ENCODE results near the gene CEMIP2.

CEMIP2 gene

GRCh38 chr9:71655778-71656177, 112.5 kb downstream of the CEMIP2 start:
- peaks cover 4% of the 10 kb centered on the region for H3K27me3 Mint-ChIP-seq

DNA sequence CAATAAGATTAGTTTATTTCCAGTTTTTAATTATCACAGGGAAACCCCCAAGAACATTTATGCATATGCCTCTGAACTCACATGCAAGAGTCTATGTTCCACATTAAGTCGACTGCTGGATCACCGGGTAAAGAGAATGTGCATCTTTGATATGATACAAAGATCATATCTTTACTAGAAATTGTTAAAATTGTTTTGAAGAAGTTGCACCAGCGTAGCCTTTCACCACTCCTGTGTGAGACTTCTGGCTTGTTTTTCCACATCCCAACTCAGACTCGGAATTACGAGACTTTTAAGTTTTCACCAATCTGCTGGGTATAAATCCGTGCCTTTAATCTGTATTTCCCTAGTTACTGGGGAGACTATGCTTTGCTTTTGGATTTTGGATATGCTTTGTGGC, 113.2 kb downstream of the CEMIP2 start:
- peaks cover 4% of the 10 kb centered on the region for H3K36me3 Mint-ChIP-seq (ENCODE audit: low read depth)
- no peaks in the 10 kb centered on the region for H3K4me1 Mint-ChIP-seq
- ATAC-seq (no peak), DNase-seq (no peak)
- no peak overlapping the region for H3K27ac Mint-ChIP-seq
- H3K27me3 Mint-ChIP-seq, result peaks cover 4% of the 10 kb centered on the region
- peaks cover 19% of the 10 kb centered on the region for H3K9me3 Mint-ChIP-seq
- H3K4me3 Mint-ChIP-seq, result no peak overlapping the region

More at GRCh38 chr9:71655778-71656177, 112.5 kb downstream of the CEMIP2 start:
- Mint-ChIP-seq H3K9me3 (peaks cover 19% of the 10 kb centered on the region), H3K4me1 (no peaks in the 10 kb centered on the region), H3K27ac (no peak overlapping the region), H3K36me3 (ENCODE audit: low read depth) (peaks cover 4% of the 10 kb centered on the region), H3K4me3 (no peak overlapping the region)
- no peak for ATAC-seq
- DNase-seq, result no peak

DNA sequence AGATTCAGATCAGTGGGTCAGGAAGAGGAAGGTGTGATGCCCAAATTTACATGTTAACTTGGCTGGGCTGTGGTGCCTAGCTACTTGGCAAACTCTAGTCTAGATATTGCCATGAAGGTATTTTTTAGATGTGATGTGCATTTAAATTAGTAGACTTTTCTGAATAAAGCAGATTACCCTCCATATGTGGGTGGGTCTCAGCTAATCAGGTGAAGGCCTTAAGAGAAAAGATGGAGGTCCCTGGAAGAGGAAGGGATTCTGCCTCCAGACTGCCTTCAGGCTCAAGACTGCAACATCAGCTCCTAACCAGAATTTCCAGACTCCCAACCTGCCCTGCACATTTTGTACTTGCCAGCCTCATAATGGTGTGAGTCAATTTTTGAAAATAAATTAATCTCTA, 115.8 kb downstream of the CEMIP2 start:
- ATAC-seq (no peak), DNase-seq (no peak)
- H3K4me1 Mint-ChIP-seq, result peaks cover 1% of the 10 kb centered on the region
- no peaks in the 10 kb centered on the region for H3K36me3 Mint-ChIP-seq (ENCODE audit: low read depth)
- no peaks in the 10 kb centered on the region for H3K27me3 Mint-ChIP-seq
- peaks cover 10% of the 10 kb centered on the region for H3K9me3 Mint-ChIP-seq
- no peak overlapping the region for H3K27ac Mint-ChIP-seq
- no peak overlapping the region for H3K4me3 Mint-ChIP-seq

GRCh38 chr9:71648453-71648852, 119.9 kb downstream of the CEMIP2 start:
- DNase-seq (no peak), ATAC-seq (no peak)
- H3K4me3 Mint-ChIP-seq, result no peak overlapping the region
- H3K4me1 Mint-ChIP-seq, result peaks cover 8% of the 10 kb centered on the region
- H3K36me3 Mint-ChIP-seq (ENCODE audit: low read depth), result no peaks in the 10 kb centered on the region
- no peaks in the 10 kb centered on the region for H3K27me3 Mint-ChIP-seq
- no peak overlapping the region for H3K27ac Mint-ChIP-seq
- no peaks in the 10 kb centered on the region for H3K9me3 Mint-ChIP-seq

- peaks cover 8% of the 10 kb centered on the region for H3K4me1 Mint-ChIP-seq
- peak; percentile 6 for DNase-seq
- ATAC-seq, result no peak
- no peak overlapping the region for H3K27ac Mint-ChIP-seq
- no peaks in the 10 kb centered on the region for H3K9me3 Mint-ChIP-seq
- H3K27me3 Mint-ChIP-seq, result no peaks in the 10 kb centered on the region
- peak overlapping the region; percentile 51 for H3K4me3 Mint-ChIP-seq
- no peaks in the 10 kb centered on the region for H3K36me3 Mint-ChIP-seq (ENCODE audit: low read depth)
Measured at GRCh38 chr9:71647094-71647591, 121.2 kb downstream of the CEMIP2 start.

GRCh38 chr9:71646131-71646530, 122.2 kb downstream of the CEMIP2 start:
- DNase-seq (no peak), ATAC-seq (no peak)
- Mint-ChIP-seq H3K27ac (no peak overlapping the region), H3K4me3 (no peak overlapping the region), H3K9me3 (no peaks in the 10 kb centered on the region), H3K36me3 (ENCODE audit: low read depth) (no peaks in the 10 kb centered on the region), H3K4me1 (peaks cover 8% of the 10 kb centered on the region), H3K27me3 (no peaks in the 10 kb centered on the region)

- Mint-ChIP-seq H3K36me3 (ENCODE audit: low read depth) (no peaks in the 10 kb centered on the region), H3K9me3 (no peaks in the 10 kb centered on the region), H3K4me1 (peaks cover 10% of the 10 kb centered on the region), H3K4me3 (no peak overlapping the region), H3K27me3 (no peaks in the 10 kb centered on the region), H3K27ac (no peak overlapping the region)
- no peak for DNase-seq
- ATAC-seq, result no peak
Measured at GRCh38 chr9:71644819-71645362, 123.4 kb downstream of the CEMIP2 start.

GRCh38 chr9:71643330-71643729, 125.0 kb downstream of the CEMIP2 start:
- Mint-ChIP-seq H3K27ac (no peak overlapping the region), H3K36me3 (ENCODE audit: low read depth) (no peaks in the 10 kb centered on the region), H3K4me3 (no peak overlapping the region), H3K4me1 (peaks cover 22% of the 10 kb centered on the region), H3K27me3 (no peaks in the 10 kb centered on the region), H3K9me3 (no peaks in the 10 kb centered on the region)
- no peak for DNase-seq
- ATAC-seq, result no peak

- H3K4me3 Mint-ChIP-seq, result no peak overlapping the region
- no peaks in the 10 kb centered on the region for H3K27me3 Mint-ChIP-seq
- H3K36me3 Mint-ChIP-seq (ENCODE audit: low read depth), result no peaks in the 10 kb centered on the region
- DNase-seq (no peak), ATAC-seq (no peak)
- H3K9me3 Mint-ChIP-seq, result no peaks in the 10 kb centered on the region
- peaks cover 17% of the 10 kb centered on the region for H3K4me1 Mint-ChIP-seq
- H3K27ac Mint-ChIP-seq, result no peak overlapping the region
Measured at GRCh38 chr9:71642056-71642455, 126.3 kb downstream of the CEMIP2 start.

GRCh38 chr9:71638627-71639026, 129.7 kb downstream of the CEMIP2 start:
- no peak for ATAC-seq

DNA sequence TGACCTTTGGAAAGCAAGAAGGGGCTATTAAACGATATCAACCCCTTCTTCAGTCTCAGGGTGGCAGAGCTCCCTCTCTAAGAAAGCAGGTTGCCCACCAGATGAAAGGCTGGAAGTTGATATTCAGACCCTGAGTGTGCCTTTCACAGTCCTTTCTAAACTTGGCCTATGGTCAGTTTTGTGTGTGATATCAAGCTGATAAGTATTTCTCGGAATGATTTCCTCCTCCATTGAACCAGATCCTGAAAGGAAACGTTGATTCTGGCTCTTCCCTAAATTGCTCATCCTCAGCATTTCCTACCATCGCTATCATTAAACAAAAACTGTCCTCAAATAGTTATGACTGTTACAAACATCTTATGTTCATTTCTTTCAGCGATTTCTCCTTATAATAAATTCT, 130.4 kb downstream of the CEMIP2 start:
- Mint-ChIP-seq H3K27ac (no peak overlapping the region), H3K27me3 (no peaks in the 10 kb centered on the region), H3K9me3 (no peaks in the 10 kb centered on the region), H3K4me1 (peaks cover 14% of the 10 kb centered on the region), H3K4me3 (no peak overlapping the region), H3K36me3 (ENCODE audit: low read depth) (no peaks in the 10 kb centered on the region)
- ATAC-seq, result no peak
- DNase-seq, result no peak

More at GRCh38 chr9:71638627-71639026, 129.7 kb downstream of the CEMIP2 start:
- H3K4me3 Mint-ChIP-seq, result peak overlapping the region; percentile 34
- DNase-seq, result peak; percentile 3
- H3K27ac Mint-ChIP-seq, result peak overlapping the region; percentile 79
- H3K9me3 Mint-ChIP-seq, result no peaks in the 10 kb centered on the region
- H3K27me3 Mint-ChIP-seq, result no peaks in the 10 kb centered on the region
- no peaks in the 10 kb centered on the region for H3K36me3 Mint-ChIP-seq (ENCODE audit: low read depth)
- peaks cover 14% of the 10 kb centered on the region for H3K4me1 Mint-ChIP-seq

- DNase-seq (no peak), ATAC-seq (no peak)
- H3K4me3 Mint-ChIP-seq, result no peak overlapping the region
- no peaks in the 10 kb centered on the region for H3K27me3 Mint-ChIP-seq
- H3K9me3 Mint-ChIP-seq, result no peaks in the 10 kb centered on the region
- H3K36me3 Mint-ChIP-seq (ENCODE audit: low read depth), result no peaks in the 10 kb centered on the region
- peaks cover 14% of the 10 kb centered on the region for H3K4me1 Mint-ChIP-seq
- no peak overlapping the region for H3K27ac Mint-ChIP-seq
Measured at GRCh38 chr9:71637375-71637774, 130.9 kb downstream of the CEMIP2 start.

GRCh38 chr9:71636143-71636839, 132.0 kb downstream of the CEMIP2 start:
- no peak for ATAC-seq
- Mint-ChIP-seq H3K4me3 (no peak overlapping the region), H3K36me3 (ENCODE audit: low read depth) (no peaks in the 10 kb centered on the region), H3K27ac (no peak overlapping the region), H3K4me1 (peaks cover 14% of the 10 kb centered on the region), H3K9me3 (no peaks in the 10 kb centered on the region), H3K27me3 (no peaks in the 10 kb centered on the region)
- no peak for DNase-seq

DNA sequence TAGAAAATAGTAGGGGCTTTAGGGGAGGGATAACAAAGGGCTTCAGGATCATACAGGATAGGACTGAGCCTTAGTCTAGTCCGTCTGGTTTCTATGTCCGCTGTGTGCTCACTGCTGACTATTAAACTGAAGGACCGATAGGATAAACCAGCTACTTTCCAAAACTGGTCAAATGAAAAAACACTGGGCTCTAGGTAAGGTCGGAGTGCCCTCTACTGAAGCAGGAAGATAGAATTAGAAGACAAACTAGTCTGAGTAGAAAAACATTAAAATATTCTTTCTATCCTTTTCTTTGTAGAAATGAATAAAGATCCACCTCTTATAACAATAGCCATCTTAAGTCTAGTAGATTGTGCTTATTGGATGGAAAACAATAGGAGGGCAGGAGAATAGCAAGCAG, 133.6 kb downstream of the CEMIP2 start:
- Mint-ChIP-seq H3K4me1 (peaks cover 12% of the 10 kb centered on the region), H3K27me3 (no peaks in the 10 kb centered on the region), H3K27ac (no peak overlapping the region), H3K9me3 (no peaks in the 10 kb centered on the region), H3K36me3 (ENCODE audit: low read depth) (no peaks in the 10 kb centered on the region), H3K4me3 (no peak overlapping the region)
- ATAC-seq (no peak), DNase-seq (no peak)

All from activated naive CD8-positive, alpha-beta T cell treated with anti-CD3 and anti-CD28 coated beads, Interleukin-2, amount 50 U/mL, for 24 hours (primary cell).